Islet of Langerhans (tissue), 1 donor: Measurements from ENCODE around the gene COPS2.
"Not testable (repeated sequence)": the region's sequence is repeated elsewhere in the genome, so short reads cannot be mapped to it uniquely, and the experiment has no call there.

Source experiments
- FAIRE-seq: peaks from one replicate; lab custom pipeline; 2011; peaks lifted over from hg19 to GRCh38; lab: Jason Lieb, UNC

The COPS2 gene

GRCh38 chr15:49155110-49155833 is at the start of gene COPS2:
Gene COPS2 (minus strand): TSS chr15:49155599. CDS start chr15:49155578, 21 bp downstream.
- peak; percentile 89 for FAIRE-seq

GRCh38 chr15:49200347-49200746 is 44.9 kb upstream of the COPS2 start:
- no peak for FAIRE-seq

GRCh38 chr15:49199666-49200065 is 44.3 kb upstream of the COPS2 start:
- no peak for FAIRE-seq

- FAIRE-seq = no peak
These were observed 41.5 kb upstream of the COPS2 start for GRCh38 chr15:49196856-49197255.

GRCh38 chr15:49191892-49192291 is 36.5 kb upstream of the COPS2 start:
- FAIRE-seq = no peak

- no peak for FAIRE-seq
These were observed 35.2 kb upstream of the COPS2 start for GRCh38 chr15:49190586-49190985.

GRCh38 chr15:49189631-49190030 is 34.2 kb upstream of the COPS2 start:
- no peak for FAIRE-seq

GRCh38 chr15:49188933-49189332 is 33.5 kb upstream of the COPS2 start:
- no peak for FAIRE-seq

GRCh38 chr15:49187549-49188245 is 32.3 kb upstream of the COPS2 start:
- peak; percentile 33 for FAIRE-seq

- peak; percentile 27 for FAIRE-seq
These were observed 30.1 kb upstream of the COPS2 start for GRCh38 chr15:49185473-49185872.

- FAIRE-seq = peak; percentile 9
These were observed 28.3 kb upstream of the COPS2 start for GRCh38 chr15:49183741-49184140.

GRCh38 chr15:49182128-49182527 is 26.7 kb upstream of the COPS2 start:
- no peak for FAIRE-seq

GRCh38 chr15:49179433-49180190 is 24.2 kb upstream of the COPS2 start:
- no peak for FAIRE-seq

- FAIRE-seq = no peak
These were observed 23.1 kb upstream of the COPS2 start for GRCh38 chr15:49178497-49178896.

- not testable (repeated sequence) for FAIRE-seq
These were observed 20.4 kb upstream of the COPS2 start for GRCh38 chr15:49175582-49176397.

- FAIRE-seq = no peak
These were observed 19.5 kb upstream of the COPS2 start for GRCh38 chr15:49174902-49175301.

- FAIRE-seq = no peak
These were observed 16.4 kb upstream of the COPS2 start for GRCh38 chr15:49171790-49172189.

GRCh38 chr15:49169880-49170597 is 14.6 kb upstream of the COPS2 start, which contains the start of gene GALK2:
Gene GALK2 (plus strand): TSS chr15:49170247. CDS start chr15:49170323, 76 bp downstream.
- peak; percentile 87 for FAIRE-seq

GRCh38 chr15:49168016-49168415 is 12.6 kb upstream of the COPS2 start:
- FAIRE-seq = peak; percentile 94

- FAIRE-seq = no peak
These were observed 9.5 kb upstream of the COPS2 start for GRCh38 chr15:49164865-49165264.

- FAIRE-seq = no peak
These were observed 8.3 kb upstream of the COPS2 start for GRCh38 chr15:49163678-49164077.
